Measurements from ENCODE around the gene ANKRD12. TPM values are rescaled to one million over a fixed set of nuclear protein-coding genes. Genes with fewer than 3 reads are reported as not detected.
A peak's percentile ranks its signal among the peaks of the same experiment; 100 is the strongest.

The ANKRD12 gene
- polyA plus RNA-seq (25.1 and 32.3 TPM in 2 replicates), polyA minus RNA-seq (146 and 178 TPM in 2 replicates)

- Histone ChIP-seq H3K4me2 (ENCODE audit: low read length) (peak within 1 kb of the TSS; percentile 92), H3K9me2 (ENCODE audit: insufficient read depth, low read length) (no peaks in the 10 kb centered on the region), H3K9ac (ENCODE audit: low read length) (peak within 1 kb of the TSS; percentile 95), H3F3A (ENCODE audit: insufficient read depth, low read length, poor library complexity, severe bottlenecking) (no peaks in the 10 kb centered on the region), H2AFZ (ENCODE audit: low read depth, low read length) (peak within 1 kb of the TSS; percentile 87), H3K79me2 (replicated peaks; ENCODE audit: insufficient read depth, low read length) (peaks cover 60% of the 10 kb centered on the region), H3K36me3 (ENCODE audit: insufficient read depth, low read length) (no peaks in the 10 kb centered on the region), H3K27ac (ENCODE audit: low read length) (peak within 1 kb of the TSS; percentile 97), H3K9me3 (ENCODE audit: low read length) (no peaks in the 10 kb centered on the region), H3K27me3 (ENCODE audit: insufficient read depth, low read depth, low read length) (no peaks in the 10 kb centered on the region), H3K4me3 (ENCODE audit: low read length) (peak within 1 kb of the TSS; percentile 80), H4K20me1 (ENCODE audit: insufficient read depth) (peaks cover 15% of the 10 kb centered on the region)
- TF ChIP-seq EZH2 (IDR thresholded peaks at IDR 0.05; ENCODE audit: borderline replicate concordance, insufficient read depth, low read length, poor library complexity, severe bottlenecking) (no peak), MXI1 (conservative IDR thresholded peaks at IDR 0.05; ENCODE audit: poor library complexity, severe bottlenecking) (peak; percentile 51), SMC3 (conservative IDR thresholded peaks at IDR 0.05; ENCODE audit: poor library complexity) (peak; percentile 18), TAF1 (IDR thresholded peaks at IDR 0.05; ENCODE audit: low read depth) (no peak), POLR2AphosphoS5 (IDR thresholded peaks at IDR 0.05) (peak; percentile 97), RAD21 (conservative IDR thresholded peaks at IDR 0.05) (peak; percentile 18), EP300 (conservative IDR thresholded peaks at IDR 0.05; ENCODE audit: poor library complexity, severe bottlenecking) (peak; percentile 57), REST (IDR thresholded peaks at IDR 0.05; ENCODE audit: borderline replicate concordance) (peak; percentile 83)
- TF ChIP-seq, protein P1, sequence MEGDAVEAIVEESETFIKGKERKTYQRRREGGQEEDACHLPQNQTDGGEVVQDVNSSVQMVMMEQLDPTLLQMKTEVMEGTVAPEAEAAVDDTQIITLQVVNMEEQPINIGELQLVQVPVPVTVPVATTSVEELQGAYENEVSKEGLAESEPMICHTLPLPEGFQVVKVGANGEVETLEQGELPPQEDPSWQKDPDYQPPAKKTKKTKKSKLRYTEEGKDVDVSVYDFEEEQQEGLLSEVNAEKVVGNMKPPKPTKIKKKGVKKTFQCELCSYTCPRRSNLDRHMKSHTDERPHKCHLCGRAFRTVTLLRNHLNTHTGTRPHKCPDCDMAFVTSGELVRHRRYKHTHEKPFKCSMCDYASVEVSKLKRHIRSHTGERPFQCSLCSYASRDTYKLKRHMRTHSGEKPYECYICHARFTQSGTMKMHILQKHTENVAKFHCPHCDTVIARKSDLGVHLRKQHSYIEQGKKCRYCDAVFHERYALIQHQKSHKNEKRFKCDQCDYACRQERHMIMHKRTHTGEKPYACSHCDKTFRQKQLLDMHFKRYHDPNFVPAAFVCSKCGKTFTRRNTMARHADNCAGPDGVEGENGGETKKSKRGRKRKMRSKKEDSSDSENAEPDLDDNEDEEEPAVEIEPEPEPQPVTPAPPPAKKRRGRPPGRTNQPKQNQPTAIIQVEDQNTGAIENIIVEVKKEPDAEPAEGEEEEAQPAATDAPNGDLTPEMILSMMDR (IDR thresholded peaks at IDR 0.05; ENCODE audit: poor library complexity, severe bottlenecking) = peak; percentile 18
These were observed at the start of gene ANKRD12 for GRCh38 chr18:9136315-9137155. ANKRD12 (plus strand) TSS chr18:9136781; CDS start chr18:9182433, 45,652 bp downstream.

DNA sequence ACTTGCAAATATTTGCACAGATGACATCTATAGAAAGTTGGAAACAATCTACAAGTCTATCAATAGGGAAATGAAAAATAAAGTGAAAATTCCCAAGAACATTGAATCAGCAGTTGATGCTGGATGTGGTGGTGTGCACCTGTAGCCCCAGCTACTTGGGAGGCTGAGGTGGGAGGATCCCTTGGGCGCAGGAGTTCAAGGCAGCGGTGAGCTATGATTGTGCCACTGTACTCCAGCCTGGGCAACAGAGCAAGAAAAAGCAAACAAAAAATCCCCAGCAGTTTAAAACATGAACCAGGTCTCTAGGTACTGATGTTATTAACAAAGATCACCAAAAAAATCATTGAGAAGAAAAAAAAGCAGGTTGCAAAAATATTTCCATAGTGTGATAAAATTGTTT, 49.4 kb upstream of the ANKRD12 start:
- H3K4me2 ChIP-seq (ENCODE audit: low read length) = no peak overlapping the region
- H2AFZ ChIP-seq (ENCODE audit: low read depth, low read length) = no peak overlapping the region
- TF ChIP-seq TAF1 (IDR thresholded peaks at IDR 0.05; ENCODE audit: low read depth) (no peak), SMC3 (conservative IDR thresholded peaks at IDR 0.05; ENCODE audit: poor library complexity) (no peak), REST (IDR thresholded peaks at IDR 0.05; ENCODE audit: borderline replicate concordance) (no peak), RAD21 (conservative IDR thresholded peaks at IDR 0.05) (no peak), EZH2 (IDR thresholded peaks at IDR 0.05; ENCODE audit: borderline replicate concordance, insufficient read depth, low read length, poor library complexity, severe bottlenecking) (no peak), EP300 (conservative IDR thresholded peaks at IDR 0.05; ENCODE audit: poor library complexity, severe bottlenecking) (no peak), MXI1 (conservative IDR thresholded peaks at IDR 0.05; ENCODE audit: poor library complexity, severe bottlenecking) (no peak), POLR2AphosphoS5 (IDR thresholded peaks at IDR 0.05) (no peak)
- TF ChIP-seq, protein P1 (IDR thresholded peaks at IDR 0.05; ENCODE audit: poor library complexity, severe bottlenecking) = no peak
- no peak overlapping the region for H3K9ac ChIP-seq (ENCODE audit: low read length)
- H3K27ac ChIP-seq (ENCODE audit: low read length) = no peak overlapping the region
- H3F3A ChIP-seq (ENCODE audit: insufficient read depth, low read length, poor library complexity, severe bottlenecking) = no peaks in the 10 kb centered on the region
- no peaks in the 10 kb centered on the region for H4K20me1 ChIP-seq (ENCODE audit: insufficient read depth)
- H3K36me3 ChIP-seq (ENCODE audit: insufficient read depth, low read length) = no peaks in the 10 kb centered on the region
- no peaks in the 10 kb centered on the region for H3K9me3 ChIP-seq (ENCODE audit: low read length)
- H3K79me2 ChIP-seq (replicated peaks; ENCODE audit: insufficient read depth, low read length) = no peaks in the 10 kb centered on the region
- no peaks in the 10 kb centered on the region for H3K9me2 ChIP-seq (ENCODE audit: insufficient read depth, low read length)
- no peaks in the 10 kb centered on the region for H3K27me3 ChIP-seq (ENCODE audit: insufficient read depth, low read depth, low read length)
- no peak overlapping the region for H3K4me3 ChIP-seq (ENCODE audit: low read length)

Measured in neural cell (in vitro differentiated cells).